B cell (primary cell): Measurements from ENCODE around the gene PYROXD2.

Experiments
- CTCF ChIP-seq: fragments of 200-600 bp; IDR thresholded peaks from one replicate; pipeline ENCODE4 v1.8.0; 2022; ENCODE audit warnings: antibody characterized with exemption, mild to moderate bottlenecking
- EZH2 ChIP-seq: IDR thresholded peaks from 2 replicates; pipeline ENCODE4 v1.6.1; 2012; ENCODE audit warnings: borderline replicate concordance, low read depth, mild to moderate bottlenecking, moderate library complexity, low read length; ENCODE audit not compliant: insufficient read depth, poor library complexity, severe bottlenecking

- no peak for TF ChIP-seq CTCF
- TF ChIP-seq EZH2: no peak
These were observed 53.6 kb downstream of the PYROXD2 start for GRCh38 chr10:98361131-98362025.
